Spleen (tissue), 11 donors: ENCODE data around the gene CD8A. TPM values are rescaled to one million over a fixed set of nuclear protein-coding genes. Genes with fewer than 3 reads are reported as not detected.

ENCODE experiments used
- DNase-seq: peaks from one replicate; pipeline ENCODE4 v3.0.0-alpha.2; 2020
- H3K27ac ChIP-seq, 8 donors: fragments of 200-600 bp; sonication (generic) in 7 of 8; 1 replicate in 4 of 8; 2 replicates in 4 of 8; pipeline versions ENCODE4 v1.5.0 to v1.8.0; 2016 to 2021; ENCODE audit warnings: inconsistent platforms in 4 of 8, mild to moderate bottlenecking in 4 of 8, moderate library complexity in 1 of 8
- H3K27me3 ChIP-seq, 7 donors: fragments of 200-600 bp; sonication (generic) in 6 of 7; replicated peaks in 1 of 7; 1 replicate in 4 of 7; 2 replicates in 3 of 7; pipeline versions ENCODE4 v1.5.0 to v1.8.0; 2016 to 2021; ENCODE audit warnings: inconsistent platforms in 3 of 7, mild to moderate bottlenecking in 1 of 7
- H3K36me3 ChIP-seq, 6 donors: fragments of 200-600 bp; sonication (generic) in 5 of 6; 1 replicate in 4 of 6; 2 replicates in 2 of 6; pipeline versions ENCODE4 v1.5.0 to v1.8.0; 2016 to 2021; ENCODE audit warnings: inconsistent platforms in 2 of 6
- H3K4me1 ChIP-seq, 6 donors: fragments of 200-600 bp; sonication (generic) in 5 of 6; 1 replicate in 3 of 6; 2 replicates in 3 of 6; pipeline versions ENCODE4 v1.5.0 to v1.8.0; 2016 to 2021; ENCODE audit warnings: inconsistent platforms in 3 of 6
- H3K4me3 ChIP-seq, 8 donors: fragments of 200-600 bp; sonication (generic) in 7 of 8; 1 replicate in 4 of 8; 2 replicates in 4 of 8; pipeline versions ENCODE4 v1.5.0 to v1.8.0; 2016 to 2021; ENCODE audit warnings: inconsistent platforms in 4 of 8, mild to moderate bottlenecking in 4 of 8, moderate library complexity in 2 of 8
- H3K9me3 ChIP-seq, 8 donors: fragments of 200-600 bp; sonication (generic) in 7 of 8; 1 replicate in 4 of 8; 2 replicates in 4 of 8; pipeline versions ENCODE4 v1.5.0 to v1.8.0; 2016 to 2021; ENCODE audit warnings: inconsistent platforms in 4 of 8
- POLR2A ChIP-seq, 3 donors: fragments of 450-650 bp; IDR thresholded peaks; one replicate each; pipeline ENCODE4 v1.5.1; 2017; ENCODE audit warnings: antibody characterized with exemption in 3 of 3, mild to moderate bottlenecking in 1 of 3
- POLR2AphosphoS5 ChIP-seq, 3 donors: sonication (generic); formaldehyde crosslinking; IDR thresholded peaks; one replicate each; pipeline ENCODE4 v1.5.1; 2017; ENCODE audit warnings: antibody characterized with exemption in 3 of 3
- WGBS, 5 donors: extraction: QIAGEN DNeasy Blood & Tissue Kit in 3 of 5; methylation state at CpG; one replicate each; pipeline versions ENCODE4 v1.1.5 to v1.1.7; 2013 to 2018; 5-methylcytosine and 5-hydroxymethylcytosine counted together
- intact Hi-C: fragments of 100-400 bp; cut with DNase I; formaldehyde crosslinking; loops from one replicate; pipeline ENCODE4 v1.15.0; 2023; ENCODE audit warnings: low total_unique reads
- polyA plus RNA-seq, 3 donors: library from polyadenylated mRNA; stranded (reverse); fragments of 200-250 nt; gene quantifications; one replicate each; pipeline ENCODE4 v1.2.1, GENCODE V29; 2013
- total RNA-seq, 7 donors: library from RNA; depleted of rRNA in 3 of 7; stranded (reverse); fragments of >200 nt in 3 of 7; fragmentation: NEBNext Ultra II Directional in 4 of 7; extraction: Animal tissue kit (Norgen Biotek cat#: 25700) in 4 of 7; gene quantifications; one replicate each; pipeline versions ENCODE4 v1.1.0 to v1.2.1, GENCODE V29; 2016 to 2021
- TF ChIP-seq, protein P1 (sequence below), 11 experiments: fragments of 200-600 bp in 7 of 11; fragments of 450-650 bp in 4 of 11; sonication (generic) in 4 of 11; IDR thresholded peaks in 8 of 11; conservative IDR thresholded peaks in 3 of 11; 1 replicate in 7 of 11; 2 replicates in 4 of 11; pipeline versions ENCODE4 v1.4.0 to v1.8.0; 2016 to 2021; ENCODE audit warnings: antibody characterized with exemption in 11 of 11, inconsistent platforms in 4 of 11, mild to moderate bottlenecking in 1 of 11
- donor health status: healthy with polysubstance abuse.
- donor health status: DM: no; HTN: no; CAD: no; lungs with moderate emphysema.
- donor health status: DM: no; HTN: no; CAD: no.
- donor health status: Bipolar disorder and iron deficiency.
- donor health status: healthy.
- donor health status: DM: no; HTN: no; CAD: no.
- donor health status: DM: yes; HTN: yes; CAD: no.

CD8A gene
- total and polyA plus RNA-seq, 10 donors, result 14.2 to 182 (median 95.8) TPM

- Histone ChIP-seq H3K4me1 (peaks cover 16 to 96% (median 49%) of the 10 kb centered on the region in 6 donors), H3K36me3 (peaks cover 0 to 7% (median 0%) of the 10 kb centered on the region in 6 donors), H3K9me3 (no peaks in the 10 kb centered on the region), H3K27ac (peak overlapping the region in 7 of 8 donors; percentile 41 to 86 (median 70)), H3K27me3 (peaks cover 0 to 26% (median 18%) of the 10 kb centered on the region in 7 donors), H3K4me3 (no peak overlapping the region)
- 82 to 89% (median 85%) methylated on average over 9 of the region's 9 CpGs for WGBS, 5 donors
- intact Hi-C loops, result no loop called here
- DNase-seq, result peak; percentile 81
- TF ChIP-seq, protein P1, sequence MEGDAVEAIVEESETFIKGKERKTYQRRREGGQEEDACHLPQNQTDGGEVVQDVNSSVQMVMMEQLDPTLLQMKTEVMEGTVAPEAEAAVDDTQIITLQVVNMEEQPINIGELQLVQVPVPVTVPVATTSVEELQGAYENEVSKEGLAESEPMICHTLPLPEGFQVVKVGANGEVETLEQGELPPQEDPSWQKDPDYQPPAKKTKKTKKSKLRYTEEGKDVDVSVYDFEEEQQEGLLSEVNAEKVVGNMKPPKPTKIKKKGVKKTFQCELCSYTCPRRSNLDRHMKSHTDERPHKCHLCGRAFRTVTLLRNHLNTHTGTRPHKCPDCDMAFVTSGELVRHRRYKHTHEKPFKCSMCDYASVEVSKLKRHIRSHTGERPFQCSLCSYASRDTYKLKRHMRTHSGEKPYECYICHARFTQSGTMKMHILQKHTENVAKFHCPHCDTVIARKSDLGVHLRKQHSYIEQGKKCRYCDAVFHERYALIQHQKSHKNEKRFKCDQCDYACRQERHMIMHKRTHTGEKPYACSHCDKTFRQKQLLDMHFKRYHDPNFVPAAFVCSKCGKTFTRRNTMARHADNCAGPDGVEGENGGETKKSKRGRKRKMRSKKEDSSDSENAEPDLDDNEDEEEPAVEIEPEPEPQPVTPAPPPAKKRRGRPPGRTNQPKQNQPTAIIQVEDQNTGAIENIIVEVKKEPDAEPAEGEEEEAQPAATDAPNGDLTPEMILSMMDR (IDR thresholded peaks at IDR 0.05 in 8 of 11, conservative IDR thresholded peaks at IDR 0.05 in 3 of 11), result no peak
- TF ChIP-seq POLR2AphosphoS5 (IDR thresholded peaks at IDR 0.05), result peak in 2 of 3 donors; percentile 36 to 47
- no peak for TF ChIP-seq POLR2A (IDR thresholded peaks at IDR 0.05)
Measured at GRCh38 chr2:86785456-86785855, 5.3 kb downstream of the CD8A start.

DNA sequence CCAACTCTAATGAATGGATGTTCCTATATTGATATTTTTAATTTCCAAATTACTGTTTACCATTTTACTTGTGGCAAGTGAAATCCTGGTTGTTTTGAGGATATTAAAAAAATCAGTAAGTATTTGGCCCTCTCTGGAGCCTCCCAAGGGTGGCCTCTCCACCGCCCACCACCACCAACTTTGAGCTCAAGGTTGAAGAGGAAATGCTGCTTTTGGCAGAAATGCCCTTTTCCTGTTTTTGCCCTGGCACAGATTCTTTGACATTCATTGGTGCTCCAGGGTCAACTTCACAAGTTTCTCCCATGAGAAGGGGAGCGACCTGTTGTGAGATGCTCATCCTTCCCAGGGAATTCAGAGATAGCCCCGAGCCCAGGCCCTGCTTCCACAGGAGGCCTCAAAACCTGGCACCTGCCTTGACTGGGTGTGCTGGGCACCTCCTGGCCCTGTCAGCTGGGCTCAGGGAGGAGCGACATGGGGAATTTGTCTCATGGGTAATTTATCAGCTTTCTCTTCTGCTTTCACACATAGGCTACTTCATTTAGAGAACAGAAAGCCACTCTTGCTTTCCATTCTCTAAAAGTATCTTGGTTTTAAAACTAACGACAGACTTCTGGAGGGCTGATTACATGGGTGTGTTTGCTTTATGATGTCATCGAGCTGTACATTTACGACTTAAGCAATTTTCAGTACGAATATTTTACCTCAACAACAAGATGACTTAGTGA is 6.9 kb downstream of the CD8A start:
- H3K27me3 ChIP-seq, result peaks cover 0 to 10% (median 1%) of the 10 kb centered on the region in 7 donors

GRCh38 chr2:86782748-86783147 is 8.0 kb downstream of the CD8A start:
- DNase-seq, result no peak
- Histone ChIP-seq H3K27ac (peak overlapping the region; percentile 38 to 86 (median 66)), H3K4me3 (no peak overlapping the region), H3K27me3 (no peaks in the 10 kb centered on the region), H3K9me3 (no peaks in the 10 kb centered on the region), H3K4me1 (peaks cover 16 to 85% (median 40%) of the 10 kb centered on the region in 6 donors), H3K36me3 (peaks cover 0 to 7% (median 0%) of the 10 kb centered on the region in 6 donors)
- intact Hi-C loops, result no loop called here
- TF ChIP-seq POLR2A (IDR thresholded peaks at IDR 0.05) (no peak), POLR2AphosphoS5 (IDR thresholded peaks at IDR 0.05) (peak in 1 of 3 donors; percentile 21)
- TF ChIP-seq, protein P1 (IDR thresholded peaks at IDR 0.05 in 8 of 11, conservative IDR thresholded peaks at IDR 0.05 in 3 of 11), result no peak
- WGBS, 5 donors, result 85 to 95% (median 91%) methylated on average over 7 of the region's 7 CpGs

More for the DNA sequence above, 6.9 kb downstream of the CD8A start:
- Histone ChIP-seq H3K27ac (peak overlapping the region; percentile 38 to 86 (median 66)), H3K36me3 (peaks cover 0 to 7% (median 0%) of the 10 kb centered on the region in 6 donors), H3K4me3 (no peak overlapping the region), H3K9me3 (no peaks in the 10 kb centered on the region), H3K4me1 (peaks cover 16 to 95% (median 37%) of the 10 kb centered on the region in 6 donors)
- TF ChIP-seq, protein P1 (IDR thresholded peaks at IDR 0.05 in 8 of 11, conservative IDR thresholded peaks at IDR 0.05 in 3 of 11), result no peak
- TF ChIP-seq POLR2A (IDR thresholded peaks at IDR 0.05) (no peak), POLR2AphosphoS5 (IDR thresholded peaks at IDR 0.05) (peak; percentile 52 to 65 (median 64))
- DNase-seq, result no peak
- intact Hi-C loops, result no loop called here
- WGBS, 5 donors, result 44 to 62% (median 51%) methylated on average over 8 of the region's 8 CpGs

- WGBS, 5 donors, result 48 to 66% (median 55%) methylated on average over 9 of the region's 9 CpGs
- H3K4me1 ChIP-seq, result peaks cover 16 to 74% (median 33%) of the 10 kb centered on the region in 6 donors
- H3K9me3 ChIP-seq, result no peaks in the 10 kb centered on the region
- intact Hi-C loops, result no loop called here
- H3K27me3 ChIP-seq, result no peaks in the 10 kb centered on the region
- H3K27ac ChIP-seq, result peak overlapping the region in 7 of 8 donors; percentile 25 to 86 (median 62)
- H3K4me3 ChIP-seq, result no peak overlapping the region
- peaks cover 0 to 18% (median 0%) of the 10 kb centered on the region in 6 donors for H3K36me3 ChIP-seq
- no peak for TF ChIP-seq POLR2A (IDR thresholded peaks at IDR 0.05)
- TF ChIP-seq POLR2AphosphoS5 (IDR thresholded peaks at IDR 0.05), result peak in 1 of 3 donors; percentile 50
- no peak for DNase-seq
Measured at GRCh38 chr2:86781363-86781762, 9.3 kb downstream of the CD8A start.
